Hematopoietic multipotent progenitor cell treated with erythropoietin and hydrocortisone succinate and interleukin-3 and kit ligand, for 8 days (in vitro differentiated cells): Measurements from ENCODE around the gene CEND1.
A peak's percentile ranks its signal among the peaks of the same experiment; 100 is the strongest.

ENCODE experiments used
- DNase-seq: peaks from one replicate; pipeline ENCODE4 v3.0.0-alpha.2; 2015

Gene CEND1

DNA sequence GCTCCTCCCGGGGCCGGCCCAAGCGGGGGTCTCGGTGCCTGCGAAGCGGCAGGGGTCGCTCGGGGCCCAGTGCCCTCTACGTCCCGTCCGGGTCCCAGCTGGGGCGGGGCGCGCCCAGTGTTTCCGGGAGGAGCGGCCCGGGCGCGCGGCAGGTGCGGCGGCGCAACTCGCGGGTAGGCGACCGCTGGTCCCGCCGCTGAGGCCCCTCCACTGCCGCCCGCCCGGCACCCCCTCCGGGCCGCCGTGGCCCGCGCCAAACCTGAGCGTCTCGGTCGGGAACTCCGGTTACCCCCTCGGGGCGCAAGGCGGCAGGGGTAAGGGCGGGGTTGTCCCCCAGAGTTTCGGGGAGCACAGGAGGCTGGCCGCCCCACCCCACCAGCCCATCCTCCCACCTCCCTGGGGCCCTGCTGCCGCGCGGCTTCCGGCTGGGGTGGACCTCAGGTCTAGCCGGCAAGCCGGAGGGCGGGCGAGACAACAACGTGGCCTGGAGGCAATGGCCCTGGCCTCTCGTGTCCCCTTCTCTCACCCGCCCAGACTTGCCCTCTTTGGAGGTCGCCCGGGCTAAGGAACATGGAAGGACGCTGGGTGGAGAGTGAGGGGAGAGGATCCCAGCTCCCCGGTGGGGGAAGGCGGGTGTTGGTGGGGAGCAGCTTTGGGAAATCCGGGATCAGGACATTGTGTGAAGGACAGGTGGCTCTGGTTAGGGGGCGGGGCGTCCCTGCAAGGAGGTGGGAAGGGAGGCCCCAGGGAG is 37.4 kb upstream of the CEND1 start:
- no peak for DNase-seq

DNA sequence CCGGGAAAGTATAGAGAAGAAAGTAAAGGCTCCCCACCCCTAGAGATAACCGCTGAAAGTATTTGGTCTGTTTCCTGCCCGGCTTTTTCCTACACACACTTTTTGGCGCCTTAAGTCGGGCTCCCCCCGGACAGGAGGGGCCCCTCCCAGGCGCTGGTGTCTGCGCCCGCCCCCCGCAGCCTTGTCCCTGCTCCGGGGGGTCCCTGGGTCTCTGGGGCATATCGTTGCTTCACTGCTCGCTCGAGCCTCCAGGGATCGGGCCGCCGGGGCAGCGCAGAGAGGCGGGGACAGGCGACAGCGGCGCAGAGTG is 36.9 kb upstream of the CEND1 start:
- peak; percentile 11 for DNase-seq

DNA sequence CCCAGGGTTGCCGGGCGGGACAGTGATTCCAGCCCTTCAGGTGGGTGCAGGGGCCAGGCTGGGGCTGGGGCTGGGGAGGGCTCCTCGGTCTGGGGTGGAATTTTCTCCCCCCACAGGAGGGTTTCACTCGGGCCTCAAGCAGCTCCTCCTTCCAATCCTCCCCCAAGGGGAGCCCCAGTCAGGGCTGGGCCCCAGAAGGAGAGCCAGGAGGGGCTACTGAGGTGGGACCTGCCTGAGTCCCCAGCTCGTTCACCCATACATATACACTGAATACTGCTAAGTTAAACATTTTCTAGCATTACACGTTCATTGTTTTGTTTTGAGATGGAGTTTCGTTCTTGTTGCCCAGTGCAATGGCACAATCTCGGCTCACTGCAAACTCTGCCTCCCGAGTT is 36.3 kb upstream of the CEND1 start:
- DNase-seq, result no peak

DNA sequence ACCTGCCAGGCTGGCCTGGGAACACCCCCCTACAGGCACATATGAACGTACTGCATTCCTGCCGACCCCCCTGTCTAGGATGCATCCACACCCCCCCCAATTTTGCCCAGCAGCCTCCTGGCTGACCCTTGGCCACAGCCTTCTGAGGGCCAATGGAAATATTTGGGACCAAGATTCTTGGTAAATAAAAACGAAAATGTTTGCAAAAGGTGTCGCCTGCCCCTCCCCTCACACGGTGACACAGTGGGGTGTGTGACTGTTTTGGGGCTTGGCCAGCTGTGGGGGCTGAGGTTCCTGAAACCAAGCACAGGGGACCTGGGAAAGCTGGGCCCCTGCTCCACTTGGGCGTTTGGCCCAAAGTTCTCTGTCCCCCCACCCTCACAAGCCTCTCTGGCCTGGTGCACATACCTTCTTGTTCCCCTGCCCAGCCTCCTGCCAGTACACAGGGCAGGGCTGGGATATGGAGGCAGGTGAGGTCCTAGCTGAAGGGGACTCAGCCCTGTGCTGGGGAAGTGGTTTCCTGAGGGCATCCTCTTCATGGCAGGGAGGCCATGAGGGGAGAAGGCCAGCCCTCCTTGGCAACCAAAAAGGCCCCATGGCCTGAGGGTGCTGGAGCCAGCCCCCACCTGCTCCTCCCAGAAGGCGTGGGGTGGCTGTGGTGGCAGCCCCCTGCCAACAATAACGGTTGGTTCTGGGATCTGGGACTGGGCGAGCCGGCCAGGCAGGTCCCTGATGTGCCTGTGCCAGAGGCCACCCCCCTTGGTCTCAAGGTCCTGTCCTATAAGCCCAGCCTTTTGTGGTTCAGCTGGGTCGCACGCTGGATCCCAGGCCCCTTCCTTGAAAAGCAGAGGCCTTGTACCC is 35.7 kb upstream of the CEND1 start:
- no peak for DNase-seq

DNA sequence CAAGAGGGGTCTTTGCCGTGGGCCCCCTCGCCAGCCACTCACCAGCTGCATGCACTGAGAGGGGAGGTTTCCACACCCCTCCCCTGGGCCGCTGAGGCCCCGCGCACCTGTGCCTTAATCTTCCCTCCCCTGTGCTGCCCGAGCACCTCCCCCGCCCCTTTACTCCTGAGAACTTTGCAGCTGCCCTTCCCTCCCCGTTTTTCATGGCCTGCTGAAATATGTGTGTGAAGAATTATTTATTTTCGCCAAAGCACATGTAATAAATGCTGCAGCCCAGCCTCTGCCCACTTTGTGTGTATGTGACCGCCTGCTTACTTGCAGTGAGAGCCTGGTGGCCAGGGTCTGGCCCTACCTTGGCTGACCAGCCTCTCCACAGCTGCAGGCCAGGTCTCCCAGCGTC is 35.1 kb upstream of the CEND1 start:
- no peak for DNase-seq

DNA sequence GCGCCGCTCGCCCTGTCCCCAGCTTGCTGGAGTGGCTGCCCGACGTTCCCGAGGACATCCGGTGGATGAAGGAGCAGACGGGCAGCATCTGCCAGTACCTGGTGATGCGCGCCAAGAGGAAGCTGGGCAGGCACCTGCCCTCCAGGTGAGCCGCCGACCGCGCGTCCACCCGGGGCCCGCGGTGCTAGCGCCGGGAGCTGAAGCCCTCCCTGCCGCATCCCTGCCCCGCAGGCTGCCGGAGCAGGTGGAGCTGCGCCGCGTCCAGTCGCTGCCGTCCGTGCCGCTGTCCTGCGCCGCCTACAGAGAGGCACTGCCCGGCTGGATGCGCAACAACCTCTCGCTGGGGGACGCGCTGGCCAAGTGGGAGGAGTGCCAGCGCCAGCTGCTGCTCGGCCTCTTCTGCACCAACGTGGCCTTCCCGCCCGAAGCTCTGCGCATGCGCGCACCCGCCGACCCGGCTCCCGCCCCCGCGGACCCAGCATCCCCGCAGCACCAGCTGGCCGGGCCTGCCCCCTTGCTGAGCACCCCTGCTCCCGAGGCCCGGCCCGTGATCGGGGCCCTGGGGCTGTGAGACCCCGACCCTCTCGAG is 34.5 kb upstream of the CEND1 start:
- DNase-seq, result no peak

DNA sequence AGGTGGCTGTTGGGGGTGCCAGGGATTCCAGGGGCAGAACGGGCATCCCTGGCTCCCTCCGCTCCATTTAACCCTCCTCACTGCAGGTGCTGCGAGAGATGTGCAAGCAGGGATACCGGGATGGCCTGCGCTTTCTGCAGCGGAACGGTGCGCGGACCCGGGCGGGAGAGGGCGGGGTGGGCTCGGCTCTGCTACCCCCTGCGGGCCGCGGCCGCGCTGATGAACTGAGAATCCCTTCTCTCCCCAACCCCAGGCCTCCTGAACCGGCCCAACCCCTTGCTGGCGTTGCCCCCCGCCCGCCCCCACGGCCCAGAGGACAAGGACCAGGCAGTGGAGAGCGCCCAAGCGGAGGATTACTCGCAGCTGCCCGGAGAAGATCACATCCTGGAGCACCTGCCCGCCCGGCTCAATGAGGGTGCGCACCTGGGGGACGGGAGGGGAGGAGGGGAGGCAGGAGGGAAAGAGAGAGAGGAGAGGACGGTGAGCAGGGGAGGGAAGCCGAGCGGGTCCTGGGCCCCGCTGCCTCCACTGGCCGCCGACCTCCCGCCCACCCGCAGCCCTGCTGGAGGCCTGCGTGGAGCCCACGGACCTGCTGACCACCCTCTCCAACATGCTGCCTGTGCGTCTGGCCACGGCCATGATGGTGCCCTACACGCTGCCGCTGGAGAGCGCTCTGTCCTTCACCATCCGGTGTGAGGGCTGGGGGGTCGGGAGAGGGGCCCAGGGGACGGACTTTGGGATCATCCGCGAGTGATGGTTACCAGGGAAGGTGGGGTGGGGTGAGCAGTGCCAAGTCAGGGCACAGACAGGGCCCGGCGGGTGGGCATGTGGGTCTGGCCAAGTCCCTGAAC is 33.8 kb upstream of the CEND1 start:
- DNase-seq, result no peak

DNA sequence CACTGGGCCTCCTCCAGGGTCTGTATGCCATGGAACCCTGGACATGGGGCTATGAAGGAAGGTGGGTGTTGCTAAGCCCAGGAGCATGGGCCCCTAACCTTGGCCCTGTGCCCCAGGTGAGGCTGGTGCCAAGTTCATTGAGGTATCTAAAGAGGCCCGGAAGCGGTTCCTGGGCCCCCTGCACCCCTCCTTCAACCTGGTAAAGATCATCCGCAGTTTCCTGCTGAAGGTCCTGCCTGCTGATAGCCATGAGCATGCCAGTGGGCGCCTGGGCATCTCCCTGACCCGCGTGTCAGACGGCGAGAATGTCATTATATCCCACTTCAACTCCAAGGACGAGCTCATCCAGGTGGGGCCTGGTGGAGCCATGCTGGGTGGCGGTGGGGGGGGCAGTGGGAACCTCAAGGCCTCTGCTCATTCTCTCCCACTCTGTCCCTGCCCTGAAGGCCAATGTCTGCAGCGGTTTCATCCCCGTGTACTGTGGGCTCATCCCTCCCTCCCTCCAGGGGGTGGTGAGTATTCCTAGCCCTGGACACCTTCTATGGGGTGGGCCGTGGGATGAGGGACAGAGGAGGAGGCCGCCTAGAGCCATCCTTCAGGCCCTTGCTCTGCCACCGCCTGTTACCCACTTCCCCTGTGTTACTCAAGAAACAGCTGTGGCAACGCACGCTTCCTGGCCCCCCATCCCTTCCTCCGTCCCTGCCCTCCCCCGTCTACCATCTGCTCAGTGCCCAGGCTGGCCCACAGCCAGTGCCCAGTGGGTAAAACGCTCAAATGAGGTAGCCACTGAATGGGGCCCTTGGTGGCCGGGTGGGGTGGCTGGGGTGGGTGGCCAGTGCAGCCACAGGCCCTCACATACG is 31.9 kb upstream of the CEND1 start:
- no peak for DNase-seq

DNA sequence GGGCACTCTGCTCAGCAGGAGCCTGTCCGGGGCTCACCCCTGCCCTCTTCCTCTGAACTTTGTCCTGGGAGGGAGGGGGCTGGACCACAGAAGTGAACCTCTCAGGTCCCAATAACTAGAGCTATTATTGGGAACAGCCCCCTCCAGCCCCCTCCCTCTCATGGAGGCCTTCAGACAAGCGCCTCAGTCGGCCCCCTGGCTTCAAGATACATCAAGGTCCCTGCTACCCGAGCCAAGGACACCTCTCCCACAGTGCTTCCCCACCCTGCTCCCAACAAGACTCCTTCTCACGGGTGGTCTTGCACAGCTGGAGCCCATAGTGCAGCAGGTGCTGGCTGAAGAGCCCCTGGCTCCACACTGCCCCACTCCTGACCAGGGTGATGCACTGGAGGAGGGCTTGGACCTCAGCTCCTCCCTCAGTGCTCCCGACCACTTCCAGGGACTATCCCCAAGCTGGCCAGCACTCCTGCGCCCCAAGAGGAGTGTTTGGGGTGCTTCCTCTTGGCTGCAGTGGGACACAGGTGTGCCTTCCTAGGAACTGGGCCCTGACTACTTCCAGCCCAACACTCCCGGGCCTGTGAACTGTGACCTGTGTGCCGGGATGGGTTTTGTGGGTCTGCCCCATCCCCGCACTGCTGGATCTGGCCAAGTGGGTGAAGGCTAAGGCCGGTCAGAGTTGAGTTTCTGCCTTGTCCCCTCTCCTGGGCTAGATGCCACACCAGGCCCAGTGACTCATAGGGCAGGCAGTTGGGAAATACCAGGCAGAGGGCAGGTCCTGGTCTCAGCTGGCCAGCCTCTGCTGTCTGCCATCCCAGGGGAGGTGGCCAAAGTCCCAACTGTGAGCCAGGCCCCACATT is 31.0 kb upstream of the CEND1 start:
- DNase-seq, result no peak

DNA sequence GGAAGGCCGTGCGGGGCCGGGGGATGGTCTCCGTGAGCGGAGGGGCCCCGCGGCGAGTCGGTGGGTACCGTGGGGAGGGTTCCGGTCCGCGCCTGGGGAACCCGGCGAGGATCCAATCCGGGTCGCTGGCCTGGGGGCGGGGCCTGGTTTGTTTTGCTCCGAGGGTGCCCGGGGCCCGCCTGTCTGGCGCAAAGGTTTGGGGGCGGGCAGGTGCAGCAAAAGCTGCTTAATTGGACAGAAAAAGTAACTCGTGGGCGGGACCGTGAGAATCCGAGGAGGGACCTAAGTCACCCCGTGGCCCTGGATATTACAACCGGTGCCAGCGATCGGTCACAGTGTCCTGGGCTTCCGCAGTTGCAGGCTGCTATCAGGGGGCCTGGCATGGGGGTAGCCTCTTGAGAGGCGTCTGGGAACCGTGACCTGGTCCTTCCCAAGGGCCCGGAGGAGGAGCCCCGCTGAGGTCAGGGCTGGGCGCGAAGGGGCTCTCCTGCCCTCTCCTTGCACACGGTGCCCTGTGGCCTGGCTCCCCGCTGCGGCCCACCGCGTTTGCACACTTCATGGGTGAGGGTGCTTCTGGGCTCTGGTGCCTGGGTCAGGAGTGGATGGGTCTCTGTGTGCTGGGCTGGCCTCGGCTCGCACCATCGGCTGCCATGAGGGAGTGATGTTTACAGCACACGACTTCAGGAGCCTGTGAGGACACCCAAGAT is 30.2 kb upstream of the CEND1 start:
- DNase-seq, result peak; percentile 96

DNA sequence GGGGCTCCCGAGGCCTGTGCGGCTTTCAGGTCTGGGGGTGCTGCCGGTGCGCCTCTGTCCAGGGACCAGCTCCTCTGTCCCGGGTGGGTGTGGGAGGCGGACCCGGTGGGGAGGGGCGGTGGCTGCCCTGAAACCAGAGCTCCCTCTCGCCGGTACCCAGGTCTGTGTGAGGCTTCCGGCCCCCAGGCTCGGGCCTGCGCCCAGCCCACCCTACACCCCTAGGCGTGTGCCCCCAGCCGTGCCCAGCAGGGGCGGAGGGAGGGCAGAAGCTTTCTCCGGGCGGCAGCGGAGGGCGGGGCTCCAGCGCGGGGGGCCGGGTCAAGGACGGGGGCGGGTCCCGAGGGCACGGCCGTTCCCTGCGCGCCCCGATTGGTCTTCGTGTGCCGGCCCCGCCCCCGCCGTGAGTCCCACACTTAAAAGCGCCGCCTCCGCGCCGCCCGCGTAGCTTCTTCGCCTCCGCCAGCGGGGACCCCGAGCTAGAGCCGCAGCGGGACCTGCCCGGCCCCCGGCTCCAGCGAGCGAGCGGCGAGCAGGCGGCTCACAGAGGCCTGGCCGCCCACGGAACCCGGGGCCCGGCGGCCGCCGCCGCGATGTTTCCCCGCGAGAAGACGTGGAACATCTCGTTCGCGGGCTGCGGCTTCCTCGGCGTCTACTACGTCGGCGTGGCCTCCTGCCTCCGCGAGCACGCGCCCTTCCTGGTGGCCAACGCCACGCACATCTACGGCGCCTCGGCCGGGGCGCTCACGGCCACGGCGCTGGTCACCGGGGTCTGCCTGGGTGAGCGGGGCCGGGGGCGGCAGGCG is 29.4 kb upstream of the CEND1 start:
- DNase-seq, result peak; percentile 87

DNA sequence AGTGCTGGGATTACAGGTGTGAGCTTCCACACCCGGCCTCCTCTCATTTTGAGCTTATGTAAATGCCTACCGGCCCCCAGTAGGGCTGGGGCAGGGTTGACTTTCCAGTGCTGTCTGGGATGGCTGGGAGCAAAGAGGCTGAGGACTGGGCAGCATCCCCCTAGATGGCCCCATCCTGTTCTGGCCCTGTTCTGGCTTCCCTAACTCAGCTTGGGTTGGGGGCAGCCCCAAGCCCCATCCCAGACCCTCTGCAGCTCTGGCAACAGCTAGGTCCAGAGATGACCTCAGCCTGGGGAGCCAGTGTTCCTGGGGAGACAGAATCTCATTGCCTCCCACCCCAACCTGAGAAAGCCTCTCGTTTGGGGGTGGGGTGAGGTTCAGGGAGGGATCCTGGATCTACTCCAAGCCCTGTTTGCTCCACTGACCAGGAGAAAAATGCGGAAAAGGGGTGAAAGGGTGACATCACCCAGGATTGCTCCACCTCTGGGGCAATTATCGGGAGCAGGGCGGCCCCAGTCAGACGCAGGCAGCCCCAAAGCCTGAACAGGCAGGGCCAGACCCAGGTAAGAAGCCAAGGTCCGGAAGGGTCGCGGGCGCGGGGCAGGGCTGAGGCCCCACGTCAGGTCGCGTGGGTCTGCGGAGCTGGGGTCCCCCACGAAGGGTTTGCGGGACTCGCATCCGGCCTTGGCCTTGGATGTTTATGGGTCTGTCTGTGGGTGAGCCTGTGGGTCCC is 28.7 kb upstream of the CEND1 start, which contains the start of gene PNPLA2:
TSS of gene PNPLA2 (plus strand) at position 519 of the 733 bp plus-strand sequence. CDS start 805 bp downstream, outside the sequence.
- no peak for DNase-seq

DNA sequence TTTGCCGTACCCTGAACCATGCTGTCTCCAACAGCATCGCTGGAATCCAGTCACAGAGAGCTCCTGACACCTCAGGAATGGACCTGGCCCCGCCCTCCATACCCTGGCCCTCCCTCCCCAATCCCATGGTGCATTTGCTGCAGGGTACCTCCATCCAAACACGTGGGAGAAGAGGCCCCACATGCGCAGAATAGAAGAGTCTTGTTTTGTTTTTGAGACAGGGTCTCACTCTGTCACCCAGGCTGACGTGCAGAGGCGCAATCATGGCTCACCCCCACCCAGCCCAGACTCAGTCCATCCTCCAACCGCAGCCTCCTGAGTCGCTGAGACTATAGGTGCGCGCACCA is 26.5 kb upstream of the CEND1 start:
- DNase-seq, result no peak

DNA sequence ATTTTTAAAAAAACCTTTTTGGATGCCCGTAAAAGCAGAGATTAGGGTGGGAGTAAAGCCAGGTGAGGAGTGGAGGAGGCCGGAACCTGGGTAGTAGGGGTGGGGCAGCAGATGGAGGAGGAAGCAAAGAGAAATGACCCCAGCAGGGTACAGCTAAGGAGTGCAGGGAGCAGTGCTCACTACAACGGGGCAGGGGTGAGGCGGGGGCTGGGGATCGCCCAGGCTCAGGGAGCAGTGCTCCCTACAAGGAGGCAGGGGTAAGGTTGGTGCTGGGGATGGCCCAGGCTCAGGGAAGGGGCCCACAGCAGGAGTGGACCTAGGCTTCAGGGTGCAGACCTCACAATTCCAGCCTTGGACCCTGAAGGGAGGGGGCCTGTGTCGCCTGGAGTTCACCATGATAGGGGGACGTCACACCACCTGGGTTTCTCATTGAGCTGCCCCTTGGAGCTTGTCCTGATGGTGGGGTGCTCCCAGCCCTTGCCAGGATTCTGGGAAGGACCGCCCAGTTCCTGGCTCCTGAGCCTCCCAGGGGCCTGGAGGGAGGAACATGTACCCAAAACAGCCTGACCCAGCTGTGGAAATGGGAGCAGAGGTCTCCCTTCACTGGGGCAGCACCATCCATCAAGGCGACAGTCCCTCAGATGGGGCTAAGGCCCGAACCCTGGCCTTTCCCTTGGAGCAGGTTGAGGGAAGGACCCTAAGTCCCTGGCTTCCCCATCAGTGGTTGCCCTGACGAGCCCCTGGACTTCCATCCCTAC is 26.0 kb upstream of the CEND1 start:
- no peak for DNase-seq

DNA sequence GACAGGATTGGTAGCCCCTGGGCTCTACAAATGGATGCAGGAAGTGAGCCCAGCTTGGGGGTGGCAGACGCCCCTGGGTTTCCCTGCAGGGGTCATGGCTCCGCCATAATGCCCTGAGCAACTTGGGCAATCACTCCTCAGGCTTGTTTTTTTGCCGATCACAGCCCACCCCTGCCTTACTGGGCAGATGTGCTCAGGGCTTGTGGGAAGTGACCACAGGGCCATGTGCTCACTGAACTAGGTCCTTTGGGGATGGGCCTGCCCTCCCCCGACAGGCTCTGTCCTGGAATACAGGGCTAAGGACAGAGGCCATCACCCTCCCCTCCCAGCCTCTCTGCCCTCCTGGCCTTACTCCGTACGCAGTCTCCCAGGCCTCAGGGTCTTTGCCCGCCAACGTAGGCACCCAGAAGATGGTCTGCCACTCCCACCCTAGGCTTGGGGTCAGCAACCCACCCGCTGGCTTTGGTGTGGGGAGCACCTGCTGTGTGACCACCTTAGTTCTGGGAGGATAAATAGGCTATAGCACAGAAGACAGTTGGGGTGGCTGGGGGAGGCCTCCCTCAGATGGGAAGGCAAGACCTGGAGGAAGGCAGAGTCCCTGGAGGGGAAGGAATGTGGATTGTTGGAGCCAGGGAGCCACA is 23.7 kb upstream of the CEND1 start:
- no peak for DNase-seq

DNA sequence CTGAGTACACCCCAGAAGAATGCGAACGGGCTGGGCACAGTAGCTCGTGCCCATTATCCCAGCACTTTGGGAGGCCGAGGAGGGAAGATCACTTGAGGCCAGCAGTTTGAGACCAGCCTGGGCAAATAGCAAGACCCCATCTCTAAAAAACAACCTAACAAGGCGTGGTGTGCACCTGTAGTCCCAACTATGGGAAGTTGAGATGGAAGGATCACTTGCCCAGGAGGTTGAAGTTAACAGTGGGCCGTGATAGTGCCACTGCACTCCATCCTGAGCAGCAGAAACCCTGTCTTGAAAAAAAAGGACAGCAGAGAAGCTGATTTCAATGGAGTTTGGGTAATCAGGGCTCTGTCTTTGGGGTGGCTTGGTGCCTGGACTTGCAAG is 23.2 kb upstream of the CEND1 start:
- DNase-seq, result no peak

DNA sequence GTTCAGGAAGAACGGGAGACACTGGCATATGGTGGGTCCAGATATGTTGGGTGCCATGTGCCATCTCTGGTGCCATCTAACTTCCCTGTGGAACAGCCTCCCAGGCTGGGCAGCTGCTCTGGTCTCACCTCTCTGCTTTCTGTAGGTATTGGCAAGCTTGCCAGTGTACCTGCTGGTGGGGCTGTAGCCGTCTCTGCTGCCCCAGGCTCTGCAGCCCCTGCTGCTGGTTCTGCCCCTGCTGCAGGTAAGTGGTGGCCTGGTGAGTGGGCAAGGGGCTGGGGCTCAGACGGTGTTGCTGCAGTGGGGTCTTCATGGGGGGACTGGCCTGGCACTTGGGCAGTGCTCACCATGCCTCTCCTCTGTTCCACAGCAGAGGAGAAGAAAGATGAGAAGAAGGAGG is 22.5 kb upstream of the CEND1 start:
- DNase-seq, result no peak
